ENCODE data around the gene HAPLN1. TPM values are rescaled to one million over a fixed set of nuclear protein-coding genes. Genes with fewer than 3 reads are reported as not detected.

HAPLN1 gene
- polyA plus RNA-seq, 1 of the 3 experiments (the other 2 are of a cell fraction): 0.30 TPM

- TF ChIP-seq CHD2 (IDR thresholded peaks at IDR 0.05; ENCODE audit: low read length, partially characterized antibody) (no peak), MEF2A (IDR thresholded peaks at IDR 0.05; ENCODE audit: borderline replicate concordance, low read depth) (no peak), RAD21 (IDR thresholded peaks at IDR 0.05; ENCODE audit: low read length) (no peak), FOSL2 (IDR thresholded peaks at IDR 0.05; ENCODE audit: borderline replicate concordance, low read depth) (no peak), GATA2 (CRISPR knock-in tag; IDR thresholded peaks at IDR 0.05) (no peak), RXRA (IDR thresholded peaks at IDR 0.05; ENCODE audit: borderline replicate concordance, low read depth) (no peak), SIN3A (IDR thresholded peaks at IDR 0.05; ENCODE audit: borderline replicate concordance, low read depth, low read length) (no peak), TAF1 (IDR thresholded peaks at IDR 0.05; ENCODE audit: borderline replicate concordance, low read depth, low read length) (no peak), FOXJ3 (CRISPR knock-in tag; IDR thresholded peaks at IDR 0.05) (no peak)
- TF ChIP-seq, protein P1, sequence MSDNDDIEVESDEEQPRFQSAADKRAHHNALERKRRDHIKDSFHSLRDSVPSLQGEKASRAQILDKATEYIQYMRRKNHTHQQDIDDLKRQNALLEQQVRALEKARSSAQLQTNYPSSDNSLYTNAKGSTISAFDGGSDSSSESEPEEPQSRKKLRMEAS (IDR thresholded peaks at IDR 0.05; ENCODE audit: low read depth): no peak
- TF ChIP-seq, protein P2, sequence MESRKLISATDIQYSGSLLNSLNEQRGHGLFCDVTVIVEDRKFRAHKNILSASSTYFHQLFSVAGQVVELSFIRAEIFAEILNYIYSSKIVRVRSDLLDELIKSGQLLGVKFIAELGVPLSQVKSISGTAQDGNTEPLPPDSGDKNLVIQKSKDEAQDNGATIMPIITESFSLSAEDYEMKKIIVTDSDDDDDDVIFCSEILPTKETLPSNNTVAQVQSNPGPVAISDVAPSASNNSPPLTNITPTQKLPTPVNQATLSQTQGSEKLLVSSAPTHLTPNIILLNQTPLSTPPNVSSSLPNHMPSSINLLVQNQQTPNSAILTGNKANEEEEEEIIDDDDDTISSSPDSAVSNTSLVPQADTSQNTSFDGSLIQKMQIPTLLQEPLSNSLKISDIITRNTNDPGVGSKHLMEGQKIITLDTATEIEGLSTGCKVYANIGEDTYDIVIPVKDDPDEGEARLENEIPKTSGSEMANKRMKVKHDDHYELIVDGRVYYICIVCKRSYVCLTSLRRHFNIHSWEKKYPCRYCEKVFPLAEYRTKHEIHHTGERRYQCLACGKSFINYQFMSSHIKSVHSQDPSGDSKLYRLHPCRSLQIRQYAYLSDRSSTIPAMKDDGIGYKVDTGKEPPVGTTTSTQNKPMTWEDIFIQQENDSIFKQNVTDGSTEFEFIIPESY (IDR thresholded peaks at IDR 0.05; ENCODE audit: borderline replicate concordance, low read depth): no peak
- Histone ChIP-seq H3K79me2 (ENCODE audit: insufficient read depth) (no peaks in the 10 kb centered on the region), H3F3A (replicated peaks; ENCODE audit: insufficient read depth) (no peaks in the 10 kb centered on the region), H3K4me2 (no peak overlapping the region), H4K20me1 (ENCODE audit: insufficient read depth) (no peaks in the 10 kb centered on the region), H3K27me3 (ENCODE audit: insufficient read depth) (peaks cover 5% of the 10 kb centered on the region; the same call in 1 of the 2 replicates), H3K36me3 (replicated peaks in 1 of 2; ENCODE audit: control insufficient read depth in 1 of 2, insufficient read depth in 2 of 2, low read length in 1 of 2) (no peaks in the 10 kb centered on the region), H3K4me3 (ENCODE audit: low read depth in 2 of 2, low read length in 1 of 2) (no peak overlapping the region), H3K9ac (no peak overlapping the region), H3K4me1 (ENCODE audit: control insufficient read depth in 1 of 2, insufficient read depth in 2 of 2, low read depth in 1 of 2, low read length in 1 of 2) (peaks cover 0 to 3% of the 10 kb centered on the region in 2 experiments; a peak in 1 of 4 replicates), H2AFZ (ENCODE audit: low read depth) (no peak overlapping the region), H3K27ac (ENCODE audit: low read depth in 2 of 2, low read length in 1 of 2) (no peak overlapping the region), H3K9me2 (no peaks in the 10 kb centered on the region), H3K9me3 (no peaks in the 10 kb centered on the region)
- ChIA-PET CTCF (interaction anchor here (1.4 kb wide), 1 partner anchor 8 kb away, joined by 7 read pairs; no protein-coding TSS in a partner anchor), POLR2A (no interaction called here)
- 36% methylated on average over 4 of the region's 4 CpGs for WGBS (ENCODE audit: low lambda C conversion rate)
- no peak for DNase-seq
These were observed 10.7 kb downstream of the HAPLN1 start for GRCh38 chr5:83709973-83710372.

DNA sequence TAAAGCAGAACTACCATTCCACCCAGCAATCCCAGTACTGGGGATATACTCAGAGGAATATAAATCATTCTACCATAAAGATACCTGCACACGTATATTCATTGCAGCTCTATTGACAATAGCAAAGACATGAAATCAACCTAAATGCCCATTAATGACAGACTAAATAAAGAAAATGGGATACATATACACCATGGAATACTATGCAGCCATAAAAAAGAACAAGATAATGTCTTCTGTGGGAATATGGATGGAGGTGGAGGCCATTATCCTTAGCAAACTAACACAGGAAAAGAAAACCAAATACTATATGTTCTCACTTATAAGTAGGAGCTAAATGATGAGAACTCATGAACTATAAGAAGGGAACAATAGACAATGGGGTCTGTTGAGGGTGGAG is 12.5 kb downstream of the HAPLN1 start:
- H3K36me3 ChIP-seq (replicated peaks in 1 of 2; ENCODE audit: control insufficient read depth in 1 of 2, insufficient read depth in 2 of 2, low read length in 1 of 2): no peaks in the 10 kb centered on the region
- H3K27me3 ChIP-seq (ENCODE audit: insufficient read depth): peaks cover 5% of the 10 kb centered on the region; the same call in 1 of the 2 replicates
- H3K9me2 ChIP-seq: no peaks in the 10 kb centered on the region
- ChIA-PET CTCF (interaction anchor here (0.6 to 2.9 kb wide), 2 partner anchors 10 to 898 kb away, joined by 3 to 9 read pairs; no protein-coding TSS in a partner anchor), POLR2A (no interaction called here)
- no peaks in the 10 kb centered on the region for H3K9me3 ChIP-seq
- no peak overlapping the region for H3K9ac ChIP-seq
- no peak overlapping the region for H2AFZ ChIP-seq (ENCODE audit: low read depth)
- H4K20me1 ChIP-seq (ENCODE audit: insufficient read depth): no peaks in the 10 kb centered on the region
- no peaks in the 10 kb centered on the region for H3F3A ChIP-seq (replicated peaks; ENCODE audit: insufficient read depth)
- H3K27ac ChIP-seq (ENCODE audit: low read depth in 2 of 2, low read length in 1 of 2): no peak overlapping the region
- 22% methylated on average over 1 of the region's 1 CpG for WGBS (ENCODE audit: low lambda C conversion rate)
- no peak overlapping the region for H3K4me3 ChIP-seq (ENCODE audit: low read depth in 2 of 2, low read length in 1 of 2)
- H3K4me1 ChIP-seq (ENCODE audit: control insufficient read depth in 1 of 2, insufficient read depth in 2 of 2, low read depth in 1 of 2, low read length in 1 of 2): no peaks in the 10 kb centered on the region
- DNase-seq: no peak
- no peak overlapping the region for H3K4me2 ChIP-seq
- H3K79me2 ChIP-seq (ENCODE audit: insufficient read depth): no peaks in the 10 kb centered on the region
- no peak for TF ChIP-seq YY1 (IDR thresholded peaks at IDR 0.05; ENCODE audit: low read depth)
- TF ChIP-seq USF2 (IDR thresholded peaks at IDR 0.05; ENCODE audit: borderline replicate concordance, low read depth, low read length): no peak
- TF ChIP-seq ELF1 (IDR thresholded peaks at IDR 0.05): no peak
- no peak for TF ChIP-seq FOXM1 (IDR thresholded peaks at IDR 0.05; ENCODE audit: low read depth)
- TF ChIP-seq RXRA (IDR thresholded peaks at IDR 0.05; ENCODE audit: borderline replicate concordance, low read depth): no peak
- no peak for TF ChIP-seq SMC3 (IDR thresholded peaks at IDR 0.05; ENCODE audit: low read depth, low read length)
- TF ChIP-seq NRF1 (IDR thresholded peaks at IDR 0.05; ENCODE audit: low read depth, low read length): no peak
- no peak for TF ChIP-seq PBX3 (IDR thresholded peaks at IDR 0.05)
- TF ChIP-seq FOXJ3 (CRISPR knock-in tag; IDR thresholded peaks at IDR 0.05): no peak
- no peak for TF ChIP-seq RFX5 (IDR thresholded peaks at IDR 0.05; ENCODE audit: low read length)
- TF ChIP-seq MEF2A (IDR thresholded peaks at IDR 0.05; ENCODE audit: borderline replicate concordance, low read depth): no peak
- TF ChIP-seq CTCF (IDR thresholded peaks at IDR 0.05): no peak
- no peak for TF ChIP-seq USF1 (IDR thresholded peaks at IDR 0.05; ENCODE audit: borderline replicate concordance, low read depth)
- TF ChIP-seq JUND (IDR thresholded peaks at IDR 0.05): no peak

Measured in SK-N-SH (cell line).